Measurements from ENCODE around the gene ISL1.

The ISL1 gene

GRCh38 chr5:51387884-51388275 is 4.6 kb downstream of the ISL1 start:
- peak; percentile 75 for DNase-seq

- DNase-seq, result no peak
Observed at GRCh38 chr5:51388488-51389287, 5.4 kb downstream of the ISL1 start.

GRCh38 chr5:51389288-51389576 is 6.0 kb downstream of the ISL1 start:
- no peak for DNase-seq

GRCh38 chr5:51389577-51390463 is 6.6 kb downstream of the ISL1 start:
- no peak for DNase-seq

- DNase-seq, result no peak
Observed at GRCh38 chr5:51391175-51391574, 7.9 kb downstream of the ISL1 start.

GRCh38 chr5:51392689-51393199 is 9.5 kb downstream of the ISL1 start:
- DNase-seq, result no peak

GRCh38 chr5:51394609-51395008 is 11.4 kb downstream of the ISL1 start:
- DNase-seq, result no peak

- DNase-seq, result no peak
Observed at GRCh38 chr5:51395245-51395644, 12.0 kb downstream of the ISL1 start.

GRCh38 chr5:51395666-51396356 is 12.6 kb downstream of the ISL1 start:
- DNase-seq, result peak; percentile 46

- no peak for DNase-seq
Observed at GRCh38 chr5:51396797-51397196, 13.5 kb downstream of the ISL1 start.

GRCh38 chr5:51397996-51398395 is 14.7 kb downstream of the ISL1 start:
- DNase-seq, result no peak

GRCh38 chr5:51398875-51399642 is 15.8 kb downstream of the ISL1 start:
- no peak for DNase-seq

- no peak for DNase-seq
Observed at GRCh38 chr5:51399643-51400006, 16.4 kb downstream of the ISL1 start.

- no peak for DNase-seq
Observed at GRCh38 chr5:51404255-51404654, 21.0 kb downstream of the ISL1 start.

GRCh38 chr5:51411921-51412325 is 28.7 kb downstream of the ISL1 start:
- no peak for DNase-seq

GRCh38 chr5:51414516-51414915 is 31.3 kb downstream of the ISL1 start:
- DNase-seq, result no peak

GRCh38 chr5:51416149-51416548 is 32.9 kb downstream of the ISL1 start:
- no peak for DNase-seq

GRCh38 chr5:51433052-51433710 is 49.9 kb downstream of the ISL1 start:
- no peak for DNase-seq

- DNase-seq, result no peak
Observed at GRCh38 chr5:51439232-51439631, 56.0 kb downstream of the ISL1 start.
